Measurements from ENCODE around the gene ERBB2. TPM values are rescaled to one million over a fixed set of nuclear protein-coding genes. Genes with fewer than 3 reads are reported as not detected.
A peak's percentile ranks its signal among the peaks of the same experiment; 100 is the strongest.

The ERBB2 gene
- total and polyA plus RNA-seq, 9 of the 15 experiments (the other 6 are each of a cell fraction or from before 2014, with no cell fraction given): 0.74 to 5.6 (median 3.3) TPM

GRCh38 chr17:39650121-39650579, 49.7 kb upstream of the ERBB2 start (continued):
- TF ChIP-seq ZNF707 (CRISPR knock-in tag; conservative IDR thresholded peaks at IDR 0.05): no peak
- peak; percentile 99 for TF ChIP-seq ZNF592 (IDR thresholded peaks at IDR 0.05)
- peak; percentile 64 for TF ChIP-seq VEZF1 (CRISPR knock-in tag; IDR thresholded peaks at IDR 0.05)
- TF ChIP-seq FOXM1 (IDR thresholded peaks at IDR 0.05; ENCODE audit: low read depth): no peak
- no peak for TF ChIP-seq FOXM1 (CRISPR knock-in tag; IDR thresholded peaks at IDR 0.05; ENCODE audit: low read depth)
- no peak for TF ChIP-seq ZBTB49 (CRISPR knock-in tag; IDR thresholded peaks at IDR 0.05; ENCODE audit: borderline replicate concordance)
- no peak for TF ChIP-seq ZBTB33 (CRISPR knock-in tag; IDR thresholded peaks at IDR 0.05)
- no peak for TF ChIP-seq E4F1 (CRISPR knock-in tag; IDR thresholded peaks at IDR 0.05; ENCODE audit: borderline replicate concordance)
- no peak for TF ChIP-seq ZNF57 (CRISPR knock-in tag; IDR thresholded peaks at IDR 0.05)
- no peak for TF ChIP-seq PBX2 (CRISPR knock-in tag; IDR thresholded peaks at IDR 0.05; ENCODE audit: low read depth)
- peak; percentile 83 for TF ChIP-seq PBX2 (tag; conservative IDR thresholded peaks at IDR 0.05; ENCODE audit: low read depth)
